HG02870 (cell line): ENCODE measurements around the gene COPB1.
"Not testable (repeated sequence)": the region's sequence is repeated elsewhere in the genome, so short reads cannot be mapped to it uniquely, and the experiment has no call there.

ENCODE experiments used
- ATAC-seq: cut with Tn5 transposase; IDR thresholded peaks from one replicate; pipeline ENCODE4 v1.9.1; 2021; ENCODE audit warnings: mild to moderate bottlenecking, moderate library complexity; ENCODE audit not compliant: unreplicated experiment

The COPB1 gene, protein sequence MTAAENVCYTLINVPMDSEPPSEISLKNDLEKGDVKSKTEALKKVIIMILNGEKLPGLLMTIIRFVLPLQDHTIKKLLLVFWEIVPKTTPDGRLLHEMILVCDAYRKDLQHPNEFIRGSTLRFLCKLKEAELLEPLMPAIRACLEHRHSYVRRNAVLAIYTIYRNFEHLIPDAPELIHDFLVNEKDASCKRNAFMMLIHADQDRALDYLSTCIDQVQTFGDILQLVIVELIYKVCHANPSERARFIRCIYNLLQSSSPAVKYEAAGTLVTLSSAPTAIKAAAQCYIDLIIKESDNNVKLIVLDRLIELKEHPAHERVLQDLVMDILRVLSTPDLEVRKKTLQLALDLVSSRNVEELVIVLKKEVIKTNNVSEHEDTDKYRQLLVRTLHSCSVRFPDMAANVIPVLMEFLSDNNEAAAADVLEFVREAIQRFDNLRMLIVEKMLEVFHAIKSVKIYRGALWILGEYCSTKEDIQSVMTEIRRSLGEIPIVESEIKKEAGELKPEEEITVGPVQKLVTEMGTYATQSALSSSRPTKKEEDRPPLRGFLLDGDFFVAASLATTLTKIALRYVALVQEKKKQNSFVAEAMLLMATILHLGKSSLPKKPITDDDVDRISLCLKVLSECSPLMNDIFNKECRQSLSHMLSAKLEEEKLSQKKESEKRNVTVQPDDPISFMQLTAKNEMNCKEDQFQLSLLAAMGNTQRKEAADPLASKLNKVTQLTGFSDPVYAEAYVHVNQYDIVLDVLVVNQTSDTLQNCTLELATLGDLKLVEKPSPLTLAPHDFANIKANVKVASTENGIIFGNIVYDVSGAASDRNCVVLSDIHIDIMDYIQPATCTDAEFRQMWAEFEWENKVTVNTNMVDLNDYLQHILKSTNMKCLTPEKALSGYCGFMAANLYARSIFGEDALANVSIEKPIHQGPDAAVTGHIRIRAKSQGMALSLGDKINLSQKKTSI

DNA sequence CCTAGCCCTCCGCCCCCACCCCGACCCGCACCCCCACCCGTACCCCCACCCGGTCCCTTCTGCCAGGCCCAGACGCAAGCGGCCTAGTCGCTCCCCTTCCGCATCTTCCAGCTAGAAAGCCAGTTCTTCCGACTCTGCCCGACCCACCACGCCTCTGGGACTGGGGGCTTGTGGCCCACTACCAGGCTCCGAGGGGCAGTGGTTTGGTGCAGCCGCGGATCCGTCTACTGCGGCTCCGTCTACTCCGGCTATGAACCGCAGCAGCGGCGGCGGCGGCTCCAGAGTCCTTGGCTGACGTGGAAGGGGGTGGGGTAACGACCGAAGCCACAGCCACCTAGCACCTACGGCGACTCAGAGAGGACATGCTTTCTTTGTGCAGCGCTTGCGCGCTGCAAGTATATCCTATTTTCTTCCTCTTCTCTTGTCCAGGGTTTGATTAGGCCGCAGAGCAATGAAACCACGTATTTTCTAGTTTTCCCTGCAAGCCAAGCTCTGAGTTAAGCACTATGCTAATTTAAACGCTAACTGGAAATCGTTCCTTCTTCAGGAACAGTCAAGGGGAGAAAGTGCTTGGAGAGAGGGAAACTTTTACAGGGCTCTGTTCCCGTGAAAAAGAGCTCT lies at the start of gene COPB1:
COPB1 (minus strand) TSS at position 252 of the 621 bp plus-strand sequence. CDS start 883 bp downstream, outside the sequence.
- peak; percentile 92 for ATAC-seq

DNA sequence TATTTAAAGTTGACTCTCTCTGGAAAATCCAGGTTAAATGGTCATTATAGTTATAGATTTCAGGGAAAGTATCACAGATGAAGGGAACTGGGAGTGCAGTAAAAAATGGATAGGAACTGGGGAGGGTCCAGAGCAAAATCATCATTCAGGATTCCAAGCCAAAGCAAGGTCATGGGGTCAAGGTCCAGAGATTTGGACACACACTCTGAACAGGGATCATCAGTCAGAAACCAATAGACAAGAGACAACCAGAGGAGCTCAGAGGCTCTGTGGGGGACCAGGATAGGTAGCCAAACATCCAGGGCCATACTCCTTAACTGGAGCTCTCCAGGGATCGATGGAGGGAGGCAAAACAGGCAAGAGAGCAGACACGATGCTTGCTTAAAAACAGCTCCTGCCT lies 47.8 kb upstream of the COPB1 start:
- ATAC-seq: no peak

DNA sequence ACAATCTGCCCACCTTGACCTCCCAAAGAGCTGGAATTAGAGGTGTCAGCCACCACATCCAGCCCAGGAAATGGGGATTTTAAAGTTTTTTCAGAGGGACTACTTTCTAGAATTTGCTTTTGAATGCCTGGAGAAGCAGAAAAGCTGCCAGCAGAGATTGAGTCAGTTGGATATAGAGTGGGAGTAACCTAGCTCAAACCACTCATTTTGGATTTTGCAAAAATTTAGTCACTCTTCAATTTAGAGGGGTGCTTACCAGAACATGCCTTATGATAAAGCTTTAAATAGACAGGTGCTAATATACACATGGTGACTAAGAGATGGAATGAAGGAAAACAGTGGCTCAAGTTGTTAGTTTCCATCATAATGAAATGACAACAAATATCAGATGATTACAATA lies 47.1 kb upstream of the COPB1 start:
- no peak for ATAC-seq

- ATAC-seq: peak; percentile 83
Observed at GRCh38 chr11:14544611-14545010, 45.0 kb upstream of the COPB1 start.

DNA sequence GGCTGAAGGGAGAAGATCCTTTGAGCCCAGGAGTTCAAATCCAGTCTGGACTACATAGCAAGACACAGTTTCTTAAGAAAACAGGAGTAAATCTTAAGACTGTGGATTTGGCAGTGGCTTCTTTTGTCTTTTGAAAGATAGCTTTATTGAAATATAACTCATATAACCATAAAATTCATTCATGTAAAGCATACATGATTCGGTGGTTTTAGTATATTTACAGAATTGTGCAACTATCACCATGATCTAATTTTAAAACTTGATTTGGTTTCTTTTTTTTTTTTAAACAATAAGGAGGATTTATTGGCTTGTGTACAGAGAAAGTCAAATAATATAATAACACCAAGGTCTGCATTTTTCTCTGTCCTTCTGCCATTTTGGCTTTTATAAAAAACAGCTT lies 43.6 kb upstream of the COPB1 start:
- ATAC-seq: no peak

GRCh38 chr11:14542324-14542723 lies 42.7 kb upstream of the COPB1 start:
- ATAC-seq: no peak

- ATAC-seq: no peak
Observed at GRCh38 chr11:14541192-14541947, 41.8 kb upstream of the COPB1 start.

- ATAC-seq: no peak
Observed at GRCh38 chr11:14539982-14540421, 40.4 kb upstream of the COPB1 start.

- no peak for ATAC-seq
Observed at GRCh38 chr11:14538926-14539554, 39.4 kb upstream of the COPB1 start.

GRCh38 chr11:14538271-14538925 lies 38.8 kb upstream of the COPB1 start:
- ATAC-seq: no peak

DNA sequence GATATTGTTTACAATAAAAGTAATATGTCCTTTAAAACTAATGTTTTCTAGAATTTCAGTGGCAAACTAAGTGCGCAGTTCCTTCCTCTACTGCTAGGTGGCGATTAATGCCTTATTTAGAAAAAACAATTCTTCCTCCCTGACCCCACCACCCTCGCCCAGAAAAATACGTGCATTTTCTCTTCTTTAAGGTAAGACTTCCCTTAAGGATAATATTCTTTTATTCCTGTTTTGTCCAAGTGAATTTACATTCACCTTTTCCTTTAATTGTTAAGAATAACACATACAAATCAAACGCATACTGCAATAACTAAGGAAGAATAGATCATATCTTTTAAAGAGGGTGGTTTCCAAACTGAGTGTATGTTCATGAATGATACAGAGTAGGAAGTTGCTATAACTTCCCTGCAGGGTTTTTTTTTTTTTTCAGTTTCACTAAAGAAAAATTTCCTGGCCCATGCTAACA lies 37.6 kb upstream of the COPB1 start:
- peak; percentile 62 for ATAC-seq

DNA sequence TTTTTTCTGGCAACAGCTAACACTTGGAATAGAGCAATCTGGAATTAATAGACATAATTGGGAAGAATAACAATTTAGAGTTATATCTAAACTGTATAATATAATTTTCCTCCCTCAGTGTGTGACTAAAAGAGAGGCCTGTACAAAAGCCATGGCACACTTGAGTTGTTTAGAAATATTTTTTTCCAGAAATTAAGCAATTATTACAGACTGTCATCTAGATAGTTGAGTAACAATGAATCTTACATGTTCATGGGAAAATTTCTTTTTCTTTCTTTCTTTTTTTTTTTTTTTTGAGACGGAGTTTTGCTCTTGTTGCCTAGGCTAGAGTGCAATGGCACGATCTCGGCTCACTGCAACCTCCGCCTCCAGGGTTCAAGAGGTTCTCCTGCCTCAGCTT lies 35.6 kb upstream of the COPB1 start:
- ATAC-seq: not testable (repeated sequence)

- ATAC-seq: no peak
Observed at GRCh38 chr11:14529951-14530350, 30.3 kb upstream of the COPB1 start.

DNA sequence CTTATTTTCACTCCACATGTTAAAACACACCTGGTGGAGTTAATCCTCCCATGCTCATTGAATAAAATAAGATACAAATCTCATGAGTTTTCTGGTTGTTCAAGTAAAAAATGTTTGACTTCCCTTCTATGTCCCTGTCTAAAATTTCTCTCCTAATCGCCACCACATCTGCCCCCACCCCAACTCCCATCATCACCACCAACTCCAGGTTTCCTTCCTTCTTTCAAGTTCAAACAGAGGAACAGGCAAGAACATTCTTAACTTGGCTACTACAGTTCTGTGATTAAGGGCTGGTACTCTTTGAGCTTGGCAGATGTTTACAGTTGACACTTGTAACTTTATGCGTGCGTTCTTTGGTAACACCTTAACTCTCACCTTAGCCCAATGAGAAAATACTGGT lies 29.7 kb upstream of the COPB1 start:
- no peak for ATAC-seq

DNA sequence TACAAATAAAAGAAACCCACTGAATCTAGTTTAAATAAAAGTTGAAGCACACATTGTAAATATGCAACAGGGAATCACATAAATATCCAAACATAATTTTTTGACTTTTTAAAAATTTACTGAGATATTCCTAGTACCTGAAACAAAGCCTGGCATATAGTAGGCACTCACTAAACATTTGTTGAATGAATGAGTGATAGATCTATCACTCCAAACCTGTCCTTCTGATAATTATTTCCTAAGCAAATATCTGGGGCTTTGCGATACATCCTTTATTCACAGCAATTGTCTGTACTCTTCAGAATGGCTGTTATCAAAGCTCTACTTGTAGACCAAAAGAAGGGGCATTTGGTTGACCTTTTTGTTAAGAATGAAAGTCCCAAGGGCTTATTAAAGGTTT lies 23.2 kb upstream of the COPB1 start:
- ATAC-seq: no peak

- ATAC-seq: no peak
Observed at GRCh38 chr11:14522245-14522644, 22.6 kb upstream of the COPB1 start.

DNA sequence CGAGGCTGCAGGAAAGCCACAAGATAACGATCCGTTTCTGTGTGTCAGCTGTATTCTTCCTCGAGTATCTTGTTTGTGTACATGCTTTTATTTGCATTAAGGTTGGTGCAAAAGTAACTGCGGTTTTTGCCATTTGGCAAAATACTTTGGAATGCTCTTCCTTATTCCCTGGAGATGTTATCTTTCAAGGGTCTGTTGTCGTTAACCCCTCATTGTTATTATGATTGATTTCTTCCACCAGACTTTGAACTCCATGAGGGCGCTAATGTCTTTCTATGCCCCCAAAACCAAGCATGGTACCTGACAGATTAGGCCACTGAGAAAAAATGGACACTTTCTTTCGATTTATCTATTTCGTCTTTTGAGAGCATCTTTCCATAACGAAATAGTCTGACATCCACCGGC lies 21.1 kb upstream of the COPB1 start:
- ATAC-seq: no peak

- peak; percentile 93 for ATAC-seq
Observed at GRCh38 chr11:14519917-14520746, 20.5 kb upstream of the COPB1 start, which contains the start of gene PSMA1. Gene PSMA1, minus strand, starts transcription at chr11:14520386. Its CDS starts 87 bp downstream, at chr11:14520299.

DNA sequence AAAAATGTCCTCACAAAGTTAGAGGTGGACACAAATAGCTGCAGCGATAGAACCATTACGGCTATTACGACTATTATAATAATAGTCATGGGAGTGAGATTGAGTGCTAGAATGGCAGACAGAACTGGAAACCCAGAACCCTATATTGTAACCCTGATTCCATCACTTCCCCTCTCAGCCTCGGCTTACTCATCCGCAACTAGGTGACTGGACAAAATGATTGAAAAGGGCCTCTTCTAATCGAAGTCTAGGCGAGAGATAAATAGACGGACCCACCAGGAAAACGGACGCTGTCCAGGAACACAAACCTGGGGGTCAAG lies 19.9 kb upstream of the COPB1 start:
- peak; percentile 2 for ATAC-seq
